CD4-positive, CD25-positive, alpha-beta regulatory T cell (primary cell): ENCODE data around the gene RPL23. TPM values are rescaled to one million over a fixed set of nuclear protein-coding genes. Genes with fewer than 3 reads are reported as not detected.
A peak's percentile ranks its signal among the peaks of the same experiment; 100 is the strongest.

ENCODE experiments used
- ATAC-seq, 2 donors: fragments of 150-1000 bp; cut with Tn5 transposase; one replicate each; pipeline ENCODE4 v1.10.0; 2021; ENCODE audit warnings: low read depth in 2 of 2, moderate number of reproducible peaks in 2 of 2, moderate library complexity in 1 of 2
- DNase-seq, 3 donors: peaks; one replicate each; pipeline versions ENCODE4 v3.0.0 to v3.0.0-alpha.2; 2012 to 2022; ENCODE audit warnings: mixed read lengths in 1 of 3
- H3K27ac ChIP-seq: one replicate; pipeline ENCODE4 v1.7.0; 2013; ENCODE audit warnings: mild to moderate bottlenecking, low read length; ENCODE audit not compliant: insufficient read depth, poor library complexity, severe bottlenecking
- H3K27me3 ChIP-seq: one replicate; pipeline ENCODE4 v1.7.0; 2013; ENCODE audit warnings: low read length; ENCODE audit not compliant: control insufficient read depth, insufficient read depth
- H3K36me3 ChIP-seq: one replicate; pipeline ENCODE4 v1.7.0; 2013; ENCODE audit warnings: mild to moderate bottlenecking, low read length, moderate library complexity; ENCODE audit not compliant: control insufficient read depth, insufficient read depth
- H3K4me1 ChIP-seq: 2 replicates; pipeline ENCODE4 v1.7.0; 2013; ENCODE audit warnings: mild to moderate bottlenecking, low read length; ENCODE audit not compliant: insufficient read depth, control insufficient read depth, poor library complexity, severe bottlenecking
- H3K4me3 ChIP-seq: one replicate; pipeline ENCODE4 v1.7.0; 2013; ENCODE audit warnings: low read depth, mild to moderate bottlenecking, low read length, moderate library complexity
- H3K9me3 ChIP-seq, 2 experiments: 1 replicate in 1 of 2; 2 replicates in 1 of 2; pipeline ENCODE4 v1.7.0; 2013; ENCODE audit warnings: low read length in 2 of 2, mild to moderate bottlenecking in 1 of 2, moderate library complexity in 1 of 2; ENCODE audit not compliant: control insufficient read depth in 2 of 2
- H3K27ac Mint-ChIP-seq, 3 donors: one replicate each; pipeline ENCODE4 v1.8.0; 2020 to 2022; ENCODE audit warnings: mild to moderate bottlenecking in 3 of 3, mixed read lengths in 3 of 3, moderate library complexity in 2 of 3
- H3K27me3 Mint-ChIP-seq: one replicate; pipeline ENCODE4 v1.8.0; 2022; ENCODE audit warnings: mild to moderate bottlenecking, mixed read lengths
- H3K36me3 Mint-ChIP-seq: one replicate; pipeline ENCODE4 v1.8.0; 2020; ENCODE audit warnings: mixed read lengths
- H3K4me1 Mint-ChIP-seq, 4 donors: one replicate each; pipeline ENCODE4 v1.8.0; 2020 to 2022; ENCODE audit warnings: mixed read lengths in 4 of 4, mild to moderate bottlenecking in 1 of 4
- H3K4me3 Mint-ChIP-seq, 4 donors: one replicate each; pipeline ENCODE4 v1.8.0; 2020 to 2022; ENCODE audit warnings: mild to moderate bottlenecking in 4 of 4, mixed read lengths in 4 of 4, moderate library complexity in 3 of 4
- H3K9me3 Mint-ChIP-seq, 7 donors: one replicate each; pipeline ENCODE4 v1.8.0; 2020 to 2022; ENCODE audit warnings: mixed read lengths in 7 of 7, mild to moderate bottlenecking in 3 of 7, moderate library complexity in 2 of 7
- polyA plus RNA-seq, 4 donors: library from polyadenylated mRNA; unstranded; fragments of 300-500 nt; fragmentation: Illumina TruSeq; gene quantifications; one replicate each; pipeline ENCODE4 v1.2.3, GENCODE V29; 2021
- total RNA-seq: library from RNA; stranded (reverse); gene quantifications from one replicate; pipeline ENCODE4 v1.2.3, GENCODE V29; 2022

RPL23 gene
- total and polyA plus RNA-seq, 5 donors from 2014 or later: 1,034 to 1,411 (median 1,347) TPM

DNA sequence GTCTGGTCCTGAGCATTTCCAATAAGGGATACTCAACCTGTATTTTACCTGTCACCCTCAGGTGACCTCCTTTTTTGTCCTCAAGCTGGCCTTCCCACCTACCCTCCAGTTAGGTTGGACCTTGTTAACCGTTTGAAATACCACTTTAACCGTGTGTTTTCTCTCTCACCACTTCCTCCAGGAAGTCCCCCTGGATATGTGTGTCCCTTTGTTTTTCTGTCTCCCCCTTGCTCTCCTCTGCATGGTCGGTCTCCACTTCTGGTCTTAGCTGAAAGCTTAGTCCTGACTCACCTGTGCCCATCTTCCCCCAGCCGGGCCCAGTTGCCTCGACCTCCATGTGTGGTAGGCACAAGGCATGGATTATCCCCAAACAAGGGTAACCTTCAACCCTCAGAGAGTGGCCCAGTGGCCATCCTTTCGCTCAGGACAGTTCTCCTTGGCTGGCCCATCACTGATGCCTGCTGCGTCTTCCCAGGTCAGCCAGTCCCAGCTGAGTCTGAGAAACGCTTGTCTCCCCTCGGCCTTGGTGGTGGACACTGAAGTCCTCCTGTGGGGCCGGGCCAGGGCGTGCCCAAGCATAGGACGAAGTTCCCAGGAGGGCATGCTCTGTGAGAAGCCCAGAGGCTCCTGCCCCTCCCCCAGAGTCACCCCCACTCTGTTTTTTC is 36.4 kb upstream of the RPL23 start:
- Histone ChIP-seq H3K9me3 (no peaks in the 10 kb centered on the region), H3K27me3 (no peaks in the 10 kb centered on the region), H3K36me3 (peaks cover 66% of the 10 kb centered on the region), H3K27ac (peak overlapping the region; percentile 55), H3K4me3 (no peak overlapping the region), H3K4me1 (peaks cover 82% of the 10 kb centered on the region)
- peaks cover 6 to 90% (median 42%) of the 10 kb centered on the region in 4 donors for H3K4me1 Mint-ChIP-seq
- ATAC-seq: no peak
- peaks cover 14% of the 10 kb centered on the region for H3K36me3 Mint-ChIP-seq
- no peak for DNase-seq
- no peaks in the 10 kb centered on the region for H3K9me3 Mint-ChIP-seq
- peak overlapping the region; percentile 85 to 95 (median 89) for H3K27ac Mint-ChIP-seq
- H3K27me3 Mint-ChIP-seq: no peaks in the 10 kb centered on the region
- peak overlapping the region in 3 of 4 donors; percentile 19 to 37 (median 28) for H3K4me3 Mint-ChIP-seq

DNA sequence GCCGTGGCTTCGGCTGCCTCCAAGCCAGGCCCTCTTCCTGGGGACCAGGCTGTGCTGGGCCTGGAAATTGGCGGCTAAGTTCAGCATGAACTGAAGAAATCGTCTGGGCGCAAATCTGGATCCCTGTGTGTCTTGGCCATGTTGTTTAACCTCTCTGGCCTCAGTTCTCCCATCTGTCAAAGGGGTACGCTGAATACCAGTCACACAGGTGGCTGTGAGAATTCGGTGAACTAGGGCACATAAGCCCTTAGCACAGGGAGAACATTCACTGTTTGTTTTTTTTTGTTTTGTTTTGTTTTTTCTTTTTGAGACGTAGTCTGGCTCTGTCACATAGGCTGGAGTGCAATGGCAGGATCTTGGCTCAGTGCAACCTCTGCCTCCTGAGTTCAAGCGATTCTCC is 35.3 kb upstream of the RPL23 start:
- Histone ChIP-seq H3K9me3 (no peaks in the 10 kb centered on the region), H3K4me1 (peaks cover 86% of the 10 kb centered on the region), H3K27ac (no peak overlapping the region), H3K36me3 (peaks cover 74% of the 10 kb centered on the region), H3K4me3 (no peak overlapping the region), H3K27me3 (no peaks in the 10 kb centered on the region)
- peak overlapping the region in 1 of 3 donors; percentile 85 for H3K27ac Mint-ChIP-seq
- H3K4me3 Mint-ChIP-seq: peak overlapping the region in 2 of 4 donors; percentile 47 to 52
- H3K9me3 Mint-ChIP-seq: no peaks in the 10 kb centered on the region
- peaks cover 17% of the 10 kb centered on the region for H3K36me3 Mint-ChIP-seq
- DNase-seq (no peak), ATAC-seq (no peak)
- no peaks in the 10 kb centered on the region for H3K27me3 Mint-ChIP-seq
- peaks cover 8 to 89% (median 45%) of the 10 kb centered on the region in 4 donors for H3K4me1 Mint-ChIP-seq

DNA sequence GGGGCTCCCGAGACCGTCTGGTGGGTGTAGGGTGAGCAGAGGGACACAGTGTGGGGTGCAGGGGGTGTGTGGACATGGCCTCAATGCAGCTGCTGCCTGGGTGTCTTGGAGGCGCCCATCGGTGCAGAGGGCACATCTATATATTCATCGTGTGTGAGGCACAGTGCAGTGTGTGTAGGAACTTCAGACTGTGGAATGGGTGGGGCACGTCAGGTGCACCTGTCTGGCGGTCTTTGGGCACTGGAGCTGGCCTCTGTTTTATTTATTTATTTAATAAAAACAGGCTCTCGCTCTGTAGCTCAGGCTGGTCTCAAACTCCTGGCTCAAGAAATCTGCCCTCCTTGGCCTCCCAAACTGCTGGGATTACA is 33.1 kb upstream of the RPL23 start:
- no peak for DNase-seq
- Mint-ChIP-seq H3K27ac (peak overlapping the region in 2 of 3 donors; percentile 89 to 90), H3K27me3 (no peaks in the 10 kb centered on the region), H3K4me1 (peaks cover 11 to 89% (median 58%) of the 10 kb centered on the region in 4 donors), H3K36me3 (peaks cover 28% of the 10 kb centered on the region), H3K9me3 (no peaks in the 10 kb centered on the region), H3K4me3 (peak overlapping the region in 3 of 4 donors; percentile 24 to 64 (median 39))
- Histone ChIP-seq H3K4me1 (peaks cover 86% of the 10 kb centered on the region), H3K4me3 (no peak overlapping the region), H3K9me3 (no peaks in the 10 kb centered on the region), H3K27ac (no peak overlapping the region), H3K36me3 (peaks cover 74% of the 10 kb centered on the region), H3K27me3 (no peaks in the 10 kb centered on the region)
- ATAC-seq: no peak

DNA sequence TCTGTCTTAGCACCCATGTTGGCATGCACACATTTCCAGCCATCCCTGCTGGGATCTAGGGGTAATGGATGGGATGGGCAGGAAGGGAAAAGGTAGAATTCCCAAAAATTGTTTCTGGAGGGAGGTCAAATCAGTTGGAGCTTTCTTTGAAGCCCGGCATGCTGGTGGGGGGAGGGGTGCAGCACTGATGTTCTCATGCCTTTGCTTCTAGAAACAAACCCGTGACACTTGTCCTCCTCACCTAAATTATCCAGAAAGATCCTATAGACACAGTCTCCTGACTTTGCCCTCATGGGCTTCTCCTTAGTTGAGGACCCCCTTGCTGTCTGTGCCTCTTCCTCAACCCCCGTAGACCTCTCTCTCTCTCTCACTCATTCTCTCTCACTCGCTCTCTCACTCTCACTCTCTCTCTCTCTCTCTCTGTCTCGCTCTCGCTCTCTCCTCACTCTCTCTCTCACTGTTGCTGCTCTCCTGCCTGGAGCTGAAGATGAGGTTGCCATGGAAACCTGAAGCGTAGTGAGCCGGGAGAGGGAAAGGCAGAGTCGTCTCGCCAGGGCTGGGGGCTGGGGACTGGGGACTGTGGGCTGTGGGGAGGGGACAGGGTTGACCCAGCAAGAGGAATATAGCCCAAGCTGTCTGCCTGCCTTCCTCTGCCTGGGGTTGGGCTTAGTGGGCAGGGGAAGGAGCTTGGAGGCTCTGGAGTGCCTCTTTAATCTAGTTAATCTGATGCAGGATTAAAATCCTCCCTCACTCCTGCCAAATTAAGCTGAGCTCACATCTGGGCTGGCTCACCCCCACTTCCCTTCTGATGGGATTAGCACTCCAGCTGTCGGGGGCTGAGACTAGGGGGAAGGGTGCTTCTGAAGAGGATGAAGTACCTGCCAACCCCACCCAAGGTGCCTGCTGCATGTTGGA is 32.5 kb upstream of the RPL23 start:
- H3K9me3 Mint-ChIP-seq: no peaks in the 10 kb centered on the region
- peaks cover 71% of the 10 kb centered on the region for H3K36me3 ChIP-seq
- no peaks in the 10 kb centered on the region for H3K9me3 ChIP-seq
- peak overlapping the region; percentile 21 to 79 (median 52) for H3K4me3 Mint-ChIP-seq
- H3K36me3 Mint-ChIP-seq: peaks cover 30% of the 10 kb centered on the region
- peak overlapping the region; percentile 89 to 92 (median 90) for H3K27ac Mint-ChIP-seq
- peaks cover 86% of the 10 kb centered on the region for H3K4me1 ChIP-seq
- peak overlapping the region; percentile 26 for H3K4me3 ChIP-seq
- H3K27ac ChIP-seq: peak overlapping the region; percentile 34
- no peaks in the 10 kb centered on the region for H3K27me3 Mint-ChIP-seq
- H3K4me1 Mint-ChIP-seq: peaks cover 7 to 91% (median 60%) of the 10 kb centered on the region in 4 donors
- no peaks in the 10 kb centered on the region for H3K27me3 ChIP-seq
- DNase-seq (no peak), ATAC-seq (no peak)

DNA sequence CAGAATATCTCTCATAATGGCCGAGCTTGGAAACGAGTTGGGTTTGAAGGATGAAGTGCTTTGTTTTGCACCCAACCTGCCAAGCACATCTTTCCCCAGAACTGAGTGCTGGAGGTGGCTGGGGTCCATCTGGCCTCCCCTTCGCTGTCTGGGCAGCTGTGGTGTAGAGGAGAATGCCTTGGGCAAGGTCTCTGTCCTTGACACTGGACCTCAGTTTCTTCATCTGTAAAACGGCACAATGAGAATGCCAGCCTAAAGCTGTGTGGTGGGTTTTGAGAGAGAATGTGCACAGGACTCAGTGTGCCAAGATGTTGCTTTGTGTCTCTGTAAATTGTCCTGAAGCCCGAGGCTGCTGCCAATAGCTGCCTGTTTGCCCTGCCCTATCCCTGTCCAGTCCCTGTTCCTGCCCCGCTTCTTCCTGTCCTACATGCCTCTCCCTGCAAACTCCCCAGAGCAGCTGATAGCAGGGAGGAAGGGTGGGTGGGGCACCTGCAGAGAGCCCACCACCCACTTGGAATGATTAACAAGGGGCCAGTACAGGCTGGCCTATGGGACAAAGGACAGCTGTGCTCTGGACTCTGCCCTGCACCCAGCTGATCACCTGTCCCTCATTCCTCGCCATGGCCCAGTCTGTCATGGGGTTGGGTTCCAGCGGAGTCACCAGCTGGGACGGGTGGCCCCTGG is 31.7 kb upstream of the RPL23 start:
- no peak overlapping the region for H3K4me3 ChIP-seq
- H3K9me3 ChIP-seq: no peaks in the 10 kb centered on the region
- no peaks in the 10 kb centered on the region for H3K27me3 ChIP-seq
- Mint-ChIP-seq H3K36me3 (peaks cover 30% of the 10 kb centered on the region), H3K27me3 (no peaks in the 10 kb centered on the region), H3K27ac (peak overlapping the region; percentile 38 to 90 (median 89)), H3K4me1 (peaks cover 7 to 91% (median 57%) of the 10 kb centered on the region in 4 donors), H3K9me3 (no peaks in the 10 kb centered on the region), H3K4me3 (peak overlapping the region in 3 of 4 donors; percentile 29 to 79 (median 39))
- ATAC-seq (no peak), DNase-seq (no peak)
- no peak overlapping the region for H3K27ac ChIP-seq
- H3K4me1 ChIP-seq: peaks cover 86% of the 10 kb centered on the region
- H3K36me3 ChIP-seq: peaks cover 68% of the 10 kb centered on the region

DNA sequence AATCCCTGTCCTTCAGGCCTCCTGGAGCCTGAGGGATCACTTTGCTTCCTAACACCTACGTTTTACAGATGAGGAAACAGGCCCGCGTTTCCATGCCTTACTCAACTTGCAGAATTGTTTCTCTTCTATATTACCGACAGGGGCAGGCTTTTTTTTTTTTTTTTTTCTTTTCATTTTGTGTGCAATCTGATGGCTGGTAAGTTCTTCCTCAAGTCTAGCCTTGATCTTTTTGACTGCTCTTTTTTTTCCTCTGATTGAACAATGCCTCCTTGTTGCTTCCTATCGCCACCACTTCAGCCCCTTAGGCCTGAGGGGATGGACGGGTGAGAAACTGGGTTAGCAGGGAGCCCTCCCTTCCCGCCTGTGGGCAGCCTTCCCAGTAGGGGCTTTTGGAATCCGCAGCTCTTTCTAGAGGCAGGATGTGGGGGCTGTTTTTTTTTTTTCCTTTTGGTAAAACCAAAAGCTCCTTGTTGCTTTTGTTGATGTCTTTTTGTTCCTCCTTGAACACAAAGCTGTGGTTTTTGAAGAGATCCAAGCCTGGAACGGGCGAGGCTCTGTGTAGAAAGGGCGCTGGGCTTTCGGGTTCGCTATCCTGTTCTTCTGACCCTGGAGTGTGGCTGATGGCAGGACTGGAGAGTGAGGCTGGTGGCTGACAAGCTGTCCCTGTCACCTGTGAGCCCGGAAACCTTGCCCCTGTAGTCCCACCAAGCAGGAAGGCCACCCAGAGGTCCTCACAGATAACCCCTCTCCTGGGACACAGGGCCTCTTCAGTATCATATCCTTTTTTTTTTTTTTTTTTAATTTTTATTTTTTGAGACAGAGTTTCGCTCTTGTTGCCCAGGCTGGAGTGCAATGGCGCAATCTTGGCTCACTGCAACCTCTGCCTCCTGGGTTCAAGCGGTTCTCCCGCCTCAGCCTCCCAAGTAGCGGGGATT is 30.3 kb upstream of the RPL23 start:
- H3K4me1 Mint-ChIP-seq: peaks cover 7 to 89% (median 58%) of the 10 kb centered on the region in 4 donors
- peaks cover 35% of the 10 kb centered on the region for H3K36me3 Mint-ChIP-seq
- ATAC-seq: no peak
- Histone ChIP-seq H3K4me3 (peak overlapping the region; percentile 26), H3K27me3 (no peaks in the 10 kb centered on the region), H3K27ac (peak overlapping the region; percentile 55), H3K4me1 (peaks cover 87% of the 10 kb centered on the region), H3K36me3 (peaks cover 74% of the 10 kb centered on the region), H3K9me3 (no peaks in the 10 kb centered on the region)
- peak overlapping the region; percentile 80 to 94 (median 92) for H3K27ac Mint-ChIP-seq
- no peaks in the 10 kb centered on the region for H3K9me3 Mint-ChIP-seq
- no peaks in the 10 kb centered on the region for H3K27me3 Mint-ChIP-seq
- DNase-seq: peak in 1 of 3 donors; percentile 38
- peak overlapping the region; percentile 68 to 83 (median 72) for H3K4me3 Mint-ChIP-seq
